Retinal pigment epithelial cell (primary cell): ENCODE results near the gene ITGB7.

ENCODE experiments used
- DNase-seq: peaks from one replicate; pipeline ENCODE4 v3.0.0-alpha.2; 2010; ENCODE audit warnings: low read depth
- H3K4me3 ChIP-seq: 2 replicates; pipeline ENCODE4 v1.5.1; 2011; ENCODE audit warnings: mild to moderate bottlenecking, low read length, control low read depth, moderate library complexity
- CTCF ChIP-seq: conservative IDR thresholded peaks from 2 replicates; pipeline ENCODE4 v1.5.1; 2011; ENCODE audit warnings: low read depth, low read length, control low read depth, inconsistent platforms

ITGB7 gene

GRCh38 chr12:53224897-53225634 is 18.0 kb upstream of the ITGB7 start:
- no peak overlapping the region for H3K4me3 ChIP-seq
- no peak for DNase-seq
- TF ChIP-seq CTCF = no peak

DNA sequence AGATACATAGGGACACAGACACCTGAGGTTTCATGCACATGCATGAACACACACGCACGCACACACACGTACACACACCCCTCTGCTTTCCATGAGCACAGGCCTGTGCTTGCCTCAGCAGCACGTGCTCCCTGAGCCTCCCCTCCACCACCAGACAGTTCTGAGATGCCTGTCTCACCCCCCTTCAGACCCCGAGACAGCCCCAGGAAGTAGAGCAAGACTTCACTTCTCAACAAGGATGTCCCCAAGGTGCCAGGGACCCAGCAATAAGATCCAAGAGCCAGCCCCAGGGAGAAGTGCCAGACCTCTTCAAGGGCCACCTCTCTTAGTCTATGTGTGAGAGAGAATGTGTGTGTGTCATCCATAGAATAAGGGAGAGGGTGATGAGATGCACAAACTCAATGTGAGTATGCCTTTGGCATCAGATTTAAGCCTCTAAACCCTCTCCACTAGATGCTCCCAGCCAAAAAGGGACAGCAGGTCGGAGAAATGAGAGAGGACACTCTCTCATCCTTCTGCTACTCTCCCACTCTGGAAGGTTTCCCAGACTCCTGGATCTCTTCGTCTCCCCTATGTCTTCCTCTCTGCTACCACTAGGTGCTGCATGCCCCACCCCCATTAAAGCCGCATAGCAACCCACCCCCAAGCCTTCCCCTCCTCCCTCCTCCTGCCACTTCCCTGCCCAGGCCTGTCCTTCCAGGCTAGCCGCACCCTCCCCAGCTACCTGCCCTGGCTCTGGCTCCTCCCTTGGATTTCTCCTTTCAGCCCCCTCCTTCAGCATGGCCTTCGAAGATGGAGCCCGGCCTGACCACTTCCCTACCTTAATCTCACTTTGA is 17.2 kb upstream of the ITGB7 start:
- no peak overlapping the region for H3K4me3 ChIP-seq
- no peak for DNase-seq
- TF ChIP-seq CTCF = peak; percentile 50

GRCh38 chr12:53223389-53224060 is 16.5 kb upstream of the ITGB7 start:
- H3K4me3 ChIP-seq = no peak overlapping the region

DNA sequence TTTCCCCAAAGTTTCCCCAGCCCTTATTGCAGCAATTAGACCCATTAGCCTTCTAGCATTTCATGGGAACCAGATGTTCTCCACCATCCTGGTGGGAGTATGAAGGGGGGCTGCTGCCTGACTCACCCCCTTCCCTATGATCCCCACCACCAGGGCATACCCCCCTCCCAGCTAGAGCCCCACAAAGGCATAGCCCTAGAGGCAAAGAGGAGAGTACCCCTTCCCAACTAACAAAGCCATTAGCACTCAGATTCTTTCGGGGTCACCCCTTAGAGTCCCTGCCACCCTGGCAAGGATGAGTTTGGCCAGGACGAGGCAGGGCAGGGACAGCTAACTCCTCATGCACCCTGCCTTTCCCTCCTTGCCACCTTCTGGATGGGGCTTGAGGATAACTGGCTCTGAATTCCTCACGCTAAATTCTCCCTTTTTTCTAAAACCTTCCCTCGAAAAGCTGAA is 15.8 kb upstream of the ITGB7 start:
- DNase-seq = no peak
- no peak overlapping the region for H3K4me3 ChIP-seq
- TF ChIP-seq CTCF = no peak

More at GRCh38 chr12:53223389-53224060, 16.5 kb upstream of the ITGB7 start:
- DNase-seq = no peak
- TF ChIP-seq CTCF = no peak

GRCh38 chr12:53222170-53222721 is 15.2 kb upstream of the ITGB7 start:
- H3K4me3 ChIP-seq = peak overlapping the region; percentile 36
- DNase-seq = no peak
- no peak for TF ChIP-seq CTCF

- peak overlapping the region; percentile 72 for H3K4me3 ChIP-seq
- peak; percentile 18 for TF ChIP-seq CTCF
- DNase-seq = no peak
Measured at GRCh38 chr12:53221203-53222080, 14.4 kb upstream of the ITGB7 start.
